GM12878 (cell line): ENCODE measurements around the gene ZNF33B. TPM values are rescaled to one million over a fixed set of nuclear protein-coding genes. Genes with fewer than 3 reads are reported as not detected.

Source experiments
- ATAC-seq: fragments of 200-7000 bp; cut with Tn5 transposase; 3 replicates; pipeline ENCODE4 v1.9.1; 2020; ENCODE audit warnings: mild to moderate bottlenecking, moderate library complexity
- BruUV-seq: library from RNA; stranded (reverse); fragments of 400-500 nt; replicated peaks from 2 replicates; lab custom pipeline; 2021; lab: Mats Ljungman, UMichigan
- CTCF ChIA-PET: fragments of 300-600 bp; sonication (Branson Sonifier 250); formaldehyde crosslinking; extraction: SDS; loops from one replicate; lab custom pipeline; 2021; ENCODE audit warnings: inconsistent platforms; lab: Yijun Ruan, JAX
- POLR2A ChIA-PET: fragments of 350-600 bp; formaldehyde crosslinking; extraction: SDS; loops from one replicate; lab custom pipeline; 2021; ENCODE audit warnings: inconsistent platforms; lab: Charles Lee
- RAD21 ChIA-PET: fragments of 300-600 bp; sonication (Branson Sonifier 250); formaldehyde crosslinking; loops from one replicate; lab custom pipeline; 2023; ENCODE audit warnings: antibody characterized with exemption; ENCODE audit not compliant: unreplicated experiment; lab: Charles Lee
- SMC1A ChIA-PET: fragments of 300-600 bp; sonication (Branson Sonifier 250); formaldehyde crosslinking; loops from one replicate; lab custom pipeline; 2023; ENCODE audit not compliant: unreplicated experiment, uncharacterized antibody; lab: Charles Lee
- DNase-seq: peaks from one replicate; pipeline ENCODE4 v3.0.0-alpha.2; 2011; ENCODE audit warnings: low read depth, low spot score
- FAIRE-seq: peaks from 3 replicates; lab custom pipeline; 2011; peaks lifted over from hg19 to GRCh38; lab: Jason Lieb, UNC
- H2AFZ ChIP-seq: 2 replicates; pipeline ENCODE4 v1.6.0; 2011; ENCODE audit warnings: low read depth, low read length, control low read depth; ENCODE audit not compliant: control insufficient read depth
- H3K27ac ChIP-seq: 2 replicates; pipeline ENCODE4 v1.5.1; 2011; ENCODE audit warnings: control low read depth; ENCODE audit not compliant: control insufficient read depth, insufficient read depth
- H3K27me3 ChIP-seq, 2 experiments: replicated peaks in 1 of 2; 2 replicates each; pipeline versions ENCODE4 v1.6.0 to v1.6.1; 2011; ENCODE audit warnings: low read length in 1 of 2; ENCODE audit not compliant: control insufficient read depth in 2 of 2, insufficient read depth in 2 of 2
- H3K36me3 ChIP-seq, 2 experiments: 2 replicates each; pipeline ENCODE4 v1.5.1; 2011; ENCODE audit warnings: low read length in 1 of 2; ENCODE audit not compliant: control insufficient read depth in 2 of 2, insufficient read depth in 2 of 2
- H3K4me1 ChIP-seq: 2 replicates; pipeline ENCODE4 v1.6.1; 2011; ENCODE audit warnings: mild to moderate bottlenecking, low read length, moderate library complexity, mixed read lengths; ENCODE audit not compliant: control insufficient read depth, insufficient read depth
- H3K4me2 ChIP-seq: 2 replicates; pipeline ENCODE4 v1.6.0; 2011; ENCODE audit warnings: control low read depth; ENCODE audit not compliant: control insufficient read depth, insufficient read depth
- H3K4me3 ChIP-seq: fragments of 200-600 bp; sonication (generic); 2 replicates; pipeline ENCODE4 v1.5.1; 2016
- H3K79me2 ChIP-seq: 2 replicates; pipeline ENCODE4 v1.6.0; 2011; ENCODE audit warnings: low read length; ENCODE audit not compliant: control insufficient read depth, insufficient read depth
- H3K9ac ChIP-seq: 2 replicates; pipeline ENCODE4 v1.8.0; 2011; ENCODE audit warnings: low read length, control low read depth, mixed read lengths; ENCODE audit not compliant: control insufficient read depth, insufficient read depth
- H3K9me3 ChIP-seq: replicated peaks from 3 replicates; pipeline ENCODE4 v1.5.1; 2011; ENCODE audit warnings: mild to moderate bottlenecking, low read length; ENCODE audit not compliant: control insufficient read depth, insufficient read depth
- H4K20me1 ChIP-seq: 2 replicates; pipeline ENCODE4 v1.6.0; 2011; ENCODE audit not compliant: control insufficient read depth, insufficient read depth
- BACH1 ChIP-seq: fragments of 450-650 bp; IDR thresholded peaks from 2 replicates; pipeline ENCODE4 v1.6.1; 2017; ENCODE audit warnings: mild to moderate bottlenecking, borderline replicate concordance
- BRCA1 ChIP-seq: IDR thresholded peaks from 2 replicates; pipeline ENCODE4 v1.6.1; 2011; ENCODE audit warnings: low read depth, low read length, improper control_type of control experiment
- CBX5 ChIP-seq: sonication (generic); IDR thresholded peaks from 2 replicates; pipeline ENCODE4 v1.6.1; 2016; ENCODE audit warnings: low read depth, moderate library complexity, mild to moderate bottlenecking, inconsistent platforms
- ESRRA ChIP-seq: IDR thresholded peaks from 2 replicates; pipeline ENCODE4 v1.6.1; 2012; ENCODE audit warnings: mild to moderate bottlenecking, low read length, improper control_type of control experiment
- HCFC1 ChIP-seq: fragments of 150-350 bp; IDR thresholded peaks from 2 replicates; pipeline ENCODE4 v1.6.1; 2014; ENCODE audit warnings: low read length
- MEF2B ChIP-seq: fragments of 450-650 bp; IDR thresholded peaks from 2 replicates; pipeline ENCODE4 v1.6.1; 2018; ENCODE audit warnings: mild to moderate bottlenecking, moderate library complexity; ENCODE audit not compliant: partially characterized antibody, poor library complexity, severe bottlenecking
- MLLT1 ChIP-seq: fragments of 450-650 bp; IDR thresholded peaks from 2 replicates; pipeline ENCODE4 v1.6.1; 2016; ENCODE audit warnings: mild to moderate bottlenecking
- PML ChIP-seq: IDR thresholded peaks from 2 replicates; pipeline ENCODE4 v1.6.1; 2012; ENCODE audit warnings: low read length, inconsistent platforms
- POLR2A ChIP-seq: IDR thresholded peaks from 2 replicates; pipeline ENCODE4 v1.6.1; 2011; ENCODE audit warnings: low read depth, mild to moderate bottlenecking, low read length
- SP1 ChIP-seq: IDR thresholded peaks from one replicate; pipeline ENCODE4 v1.6.1; 2011; ENCODE audit warnings: low read depth, low read length
- SPI1 ChIP-seq: IDR thresholded peaks from 2 replicates; pipeline ENCODE4 v1.6.1; 2011; ENCODE audit warnings: low read depth, mild to moderate bottlenecking, low read length, moderate library complexity, borderline replicate concordance; ENCODE audit not compliant: insufficient read depth
- SUPT20H ChIP-seq: IDR thresholded peaks from 2 replicates; pipeline ENCODE4 v1.6.1; 2011; ENCODE audit warnings: low read depth, mild to moderate bottlenecking, low read length, moderate library complexity, borderline replicate concordance; ENCODE audit not compliant: control insufficient read depth
- TBL1XR1 ChIP-seq: IDR thresholded peaks from 2 replicates; pipeline ENCODE4 v1.6.1; 2012; ENCODE audit warnings: low read depth, low read length, improper control_type of control experiment
- USF1 ChIP-seq: IDR thresholded peaks from 2 replicates; pipeline ENCODE4 v1.6.1; 2011; ENCODE audit warnings: borderline replicate concordance, low read depth, mild to moderate bottlenecking, moderate library complexity, mixed read lengths, low read length; ENCODE audit not compliant: insufficient read depth; ENCODE audit errors: extremely low read length
- USF2 ChIP-seq: IDR thresholded peaks from 2 replicates; pipeline ENCODE4 v1.6.1; 2011; ENCODE audit warnings: low read depth, low read length, improper control_type of control experiment, borderline replicate concordance
- WGBS: methylation state at CpG from one replicate; pipeline ENCODE4 v1.1.6; 2016; ENCODE audit warnings: low lambda C conversion rate; ENCODE audit not compliant: insufficient replicate concordance, insufficient coverage; ENCODE audit errors: missing lambda C conversion rate; 5-methylcytosine and 5-hydroxymethylcytosine counted together
- in situ Hi-C: fragments of 300-500 bp; cut with MboI; formaldehyde crosslinking; loops from 9 replicates; pipeline ENCODE4 v1.14.3; 2018; ENCODE audit warnings: mixed read lengths
- intact Hi-C: fragments of 100-400 bp; cut with micrococcal nuclease; formaldehyde crosslinking; loops from one replicate; pipeline ENCODE4 v1.14.2; 2022; ENCODE audit not compliant: unreplicated experiment
- polyA plus RNA-seq, 11 experiments: library from polyadenylated mRNA; depleted of rRNA in 4 of 11; unstranded in 6 of 11; stranded (reverse) in 5 of 11; fragments of >200 nt; fragmentation: Nextera tagmentation in 4 of 11; fragmentation: Illumina TruSeq in 1 of 11; extraction: Ambion mirVana in 4 of 11; extraction: Trizol in 1 of 11; gene quantifications; 1 replicate in 1 of 11; 2 replicates in 10 of 11; pipeline versions ENCODE4 v1.2.1 to v1.2.3, GENCODE V29; 2011 to 2016; ENCODE audit warnings: inconsistent platforms in 2 of 11, missing spikeins in 2 of 11, low read depth in 1 of 11
- total RNA-seq, 4 experiments: library from RNA; depleted of rRNA in 3 of 4; stranded (reverse); fragments of >200 nt in 3 of 4; fragmentation: Illumina TruSeq in 1 of 4; extraction: Trizol in 1 of 4; gene quantifications; 2 replicates each; pipeline versions ENCODE4 v1.2.1 to v1.2.3, GENCODE V29; 2013 to 2021
- TF ChIP-seq, protein P1 (sequence below): fragments of 150-350 bp; IDR thresholded peaks from 2 replicates; pipeline ENCODE4 v1.6.1; 2014; ENCODE audit warnings: mild to moderate bottlenecking, low read depth, low read length
- TF ChIP-seq, protein P2 (sequence below): fragments of 150-350 bp; IDR thresholded peaks from 2 replicates; pipeline ENCODE4 v1.6.1; 2016; ENCODE audit warnings: low read depth, low read length

The ZNF33B gene
- total and polyA plus RNA-seq, 10 of the 15 experiments (the other 5 are each of a cell fraction or from before 2014, with no cell fraction given) = 5.3 to 19.7 (median 9.3) TPM

DNA sequence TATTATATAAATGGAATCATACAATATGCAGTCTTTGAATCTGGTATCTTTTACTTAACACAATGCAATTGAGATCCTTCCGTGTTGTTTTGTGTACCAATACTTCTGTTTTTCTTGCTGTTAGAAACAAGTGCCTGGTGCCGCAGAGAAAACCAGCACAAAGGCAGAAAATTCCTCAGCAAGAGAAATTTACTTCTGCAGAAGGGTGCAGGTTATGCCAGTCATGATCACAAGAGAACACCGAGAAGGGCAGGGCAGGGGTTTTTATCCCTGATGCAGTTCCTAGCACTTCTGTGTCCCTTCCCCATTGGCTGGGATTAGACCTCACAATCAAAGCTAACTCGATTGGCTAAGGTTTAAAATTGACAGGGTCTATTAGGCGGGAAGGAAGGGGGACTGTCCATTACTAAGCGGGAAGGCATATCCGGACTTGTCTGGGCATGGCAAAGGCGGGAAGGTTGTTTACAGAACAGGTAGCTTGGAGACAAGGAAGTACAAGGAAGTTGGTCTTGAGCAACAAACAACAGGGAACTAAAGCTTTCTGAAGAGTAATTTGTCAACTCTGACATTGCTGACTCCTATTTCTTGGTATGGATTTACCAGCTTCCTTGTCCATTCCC is 2.4 kb upstream of the ZNF33B start:
- H2AFZ ChIP-seq = no peak overlapping the region
- in situ Hi-C loops = loop anchor here (25.0 kb wide), 2 partner anchors 497 to 772 kb away; partner anchors contain the start of genes CSGALNACT2 and HNRNPF
- TF ChIP-seq BACH1 = no peak
- no peak for TF ChIP-seq POLR2A
- TF ChIP-seq TBL1XR1 = no peak
- TF ChIP-seq HCFC1 = no peak
- TF ChIP-seq USF1 = no peak
- TF ChIP-seq USF2 = no peak
- no peak for TF ChIP-seq ESRRA
- no peak for TF ChIP-seq CBX5
- no peak for TF ChIP-seq MLLT1
- no peak for TF ChIP-seq SP1
- TF ChIP-seq, protein P1, sequence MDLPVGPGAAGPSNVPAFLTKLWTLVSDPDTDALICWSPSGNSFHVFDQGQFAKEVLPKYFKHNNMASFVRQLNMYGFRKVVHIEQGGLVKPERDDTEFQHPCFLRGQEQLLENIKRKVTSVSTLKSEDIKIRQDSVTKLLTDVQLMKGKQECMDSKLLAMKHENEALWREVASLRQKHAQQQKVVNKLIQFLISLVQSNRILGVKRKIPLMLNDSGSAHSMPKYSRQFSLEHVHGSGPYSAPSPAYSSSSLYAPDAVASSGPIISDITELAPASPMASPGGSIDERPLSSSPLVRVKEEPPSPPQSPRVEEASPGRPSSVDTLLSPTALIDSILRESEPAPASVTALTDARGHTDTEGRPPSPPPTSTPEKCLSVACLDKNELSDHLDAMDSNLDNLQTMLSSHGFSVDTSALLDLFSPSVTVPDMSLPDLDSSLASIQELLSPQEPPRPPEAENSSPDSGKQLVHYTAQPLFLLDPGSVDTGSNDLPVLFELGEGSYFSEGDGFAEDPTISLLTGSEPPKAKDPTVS = no peak
- TF ChIP-seq SPI1 = no peak
- TF ChIP-seq MEF2B = no peak
- no peak for TF ChIP-seq SUPT20H
- TF ChIP-seq, protein P2, sequence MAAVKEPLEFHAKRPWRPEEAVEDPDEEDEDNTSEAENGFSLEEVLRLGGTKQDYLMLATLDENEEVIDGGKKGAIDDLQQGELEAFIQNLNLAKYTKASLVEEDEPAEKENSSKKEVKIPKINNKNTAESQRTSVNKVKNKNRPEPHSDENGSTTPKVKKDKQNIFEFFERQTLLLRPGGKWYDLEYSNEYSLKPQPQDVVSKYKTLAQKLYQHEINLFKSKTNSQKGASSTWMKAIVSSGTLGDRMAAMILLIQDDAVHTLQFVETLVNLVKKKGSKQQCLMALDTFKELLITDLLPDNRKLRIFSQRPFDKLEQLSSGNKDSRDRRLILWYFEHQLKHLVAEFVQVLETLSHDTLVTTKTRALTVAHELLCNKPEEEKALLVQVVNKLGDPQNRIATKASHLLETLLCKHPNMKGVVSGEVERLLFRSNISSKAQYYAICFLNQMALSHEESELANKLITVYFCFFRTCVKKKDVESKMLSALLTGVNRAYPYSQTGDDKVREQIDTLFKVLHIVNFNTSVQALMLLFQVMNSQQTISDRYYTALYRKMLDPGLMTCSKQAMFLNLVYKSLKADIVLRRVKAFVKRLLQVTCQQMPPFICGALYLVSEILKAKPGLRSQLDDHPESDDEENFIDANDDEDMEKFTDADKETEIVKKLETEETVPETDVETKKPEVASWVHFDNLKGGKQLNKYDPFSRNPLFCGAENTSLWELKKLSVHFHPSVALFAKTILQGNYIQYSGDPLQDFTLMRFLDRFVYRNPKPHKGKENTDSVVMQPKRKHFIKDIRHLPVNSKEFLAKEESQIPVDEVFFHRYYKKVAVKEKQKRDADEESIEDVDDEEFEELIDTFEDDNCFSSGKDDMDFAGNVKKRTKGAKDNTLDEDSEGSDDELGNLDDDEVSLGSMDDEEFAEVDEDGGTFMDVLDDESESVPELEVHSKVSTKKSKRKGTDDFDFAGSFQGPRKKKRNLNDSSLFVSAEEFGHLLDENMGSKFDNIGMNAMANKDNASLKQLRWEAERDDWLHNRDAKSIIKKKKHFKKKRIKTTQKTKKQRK = no peak
- TF ChIP-seq BRCA1 = no peak
- TF ChIP-seq PML = no peak

More for the DNA sequence above, 2.4 kb upstream of the ZNF33B start:
- WGBS = 82% methylated on average over 8 of the region's 8 CpGs
- ATAC-seq = no peak
- H3K27ac ChIP-seq = no peak overlapping the region
- SMC1A ChIA-PET = no interaction called here
- H3K4me1 ChIP-seq = no peaks in the 10 kb centered on the region
- H3K36me3 ChIP-seq = no peaks in the 10 kb centered on the region
- H3K4me2 ChIP-seq = no peak overlapping the region
- no peaks in the 10 kb centered on the region for H3K9me3 ChIP-seq
- no peaks in the 10 kb centered on the region for H3K27me3 ChIP-seq
- no peaks in the 10 kb centered on the region for H4K20me1 ChIP-seq
- POLR2A ChIA-PET = no interaction called here
- RAD21 ChIA-PET = no interaction called here
- CTCF ChIA-PET = no interaction called here
- no peak for FAIRE-seq
- DNase-seq = no peak
- no peak overlapping the region for H3K9ac ChIP-seq
- peaks cover 2% of the 10 kb centered on the region for H3K79me2 ChIP-seq
- intact Hi-C loops = no loop called here
- H3K4me3 ChIP-seq = no peak overlapping the region
- no TSS peak for BruUV-seq
